GM23338 (cell line): ENCODE results near the gene CCL17. TPM values are rescaled to one million over a fixed set of nuclear protein-coding genes. Genes with fewer than 3 reads are reported as not detected.

ENCODE experiments used
- ATAC-seq: fragments of 200-7000 bp; cut with Tn5 transposase; 3 replicates; pipeline ENCODE4 v1.9.1; 2020
- DNase-seq: peaks from one replicate; pipeline ENCODE4 v3.0.0-alpha.2; 2015; ENCODE audit warnings: low spot score
- H2AFZ ChIP-seq: fragments of 200-600 bp; sonication (generic); 2 replicates; pipeline ENCODE4 v1.8.0; 2016; ENCODE audit warnings: antibody characterized with exemption, mild to moderate bottlenecking, moderate library complexity
- H3F3A ChIP-seq: fragments of 200-600 bp; sonication (generic); replicated peaks from 2 replicates; pipeline ENCODE4 v1.8.0; 2017; ENCODE audit warnings: antibody characterized with exemption, mixed run types, low read depth
- H3K27ac ChIP-seq: fragments of 200-600 bp; sonication (generic); 2 replicates; pipeline ENCODE4 v1.6.1; 2016; ENCODE audit warnings: low read depth
- H3K27me3 ChIP-seq: fragments of 200-600 bp; sonication (generic); 2 replicates; pipeline ENCODE4 v1.8.0; 2016; ENCODE audit warnings: mild to moderate bottlenecking, mixed run types, moderate library complexity; ENCODE audit not compliant: insufficient read depth
- H3K36me3 ChIP-seq: fragments of 200-600 bp; sonication (generic); 2 replicates; pipeline ENCODE4 v1.8.0; 2016; ENCODE audit warnings: mild to moderate bottlenecking; ENCODE audit not compliant: insufficient read depth
- H3K4me1 ChIP-seq: fragments of 200-600 bp; sonication (generic); 2 replicates; pipeline ENCODE4 v1.8.0; 2016; ENCODE audit warnings: mild to moderate bottlenecking, moderate library complexity; ENCODE audit not compliant: insufficient read depth
- H3K4me2 ChIP-seq: fragments of 200-600 bp; sonication (generic); 2 replicates; pipeline ENCODE4 v1.7.1; 2017; ENCODE audit warnings: mixed run types
- H3K4me3 ChIP-seq: fragments of 200-600 bp; sonication (generic); 2 replicates; pipeline ENCODE4 v1.6.1; 2016; ENCODE audit warnings: mixed run types
- H3K79me2 ChIP-seq: fragments of 200-600 bp; sonication (generic); replicated peaks from 2 replicates; pipeline ENCODE4 v1.8.0; 2017; ENCODE audit warnings: mild to moderate bottlenecking; ENCODE audit not compliant: insufficient read depth
- H3K9me2 ChIP-seq: fragments of 200-600 bp; sonication (generic); 2 replicates; pipeline ENCODE4 v1.8.0; 2017; ENCODE audit not compliant: insufficient read depth
- H4K20me1 ChIP-seq: fragments of 200-600 bp; sonication (generic); replicated peaks from 2 replicates; pipeline ENCODE4 v1.8.0; 2017; ENCODE audit warnings: mild to moderate bottlenecking; ENCODE audit not compliant: insufficient read depth
- H3K27ac Mint-ChIP-seq: 2 replicates; pipeline ENCODE4 v1.8.0; 2020; ENCODE audit warnings: inconsistent platforms, mild to moderate bottlenecking, moderate library complexity, mixed read lengths
- H3K27me3 Mint-ChIP-seq: 3 replicates; pipeline ENCODE4 v1.8.0; 2022; ENCODE audit warnings: low read depth, mild to moderate bottlenecking, moderate library complexity, mixed read lengths, inconsistent platforms; ENCODE audit not compliant: insufficient read depth, poor library complexity
- H3K36me3 Mint-ChIP-seq: 3 replicates; pipeline ENCODE4 v1.8.0; 2021; ENCODE audit warnings: low read depth, mild to moderate bottlenecking, inconsistent platforms, moderate library complexity, mixed read lengths
- H3K4me1 Mint-ChIP-seq: 3 replicates; pipeline ENCODE4 v1.8.0; 2020; ENCODE audit warnings: mild to moderate bottlenecking, inconsistent platforms, mixed read lengths
- H3K4me3 Mint-ChIP-seq: 3 replicates; pipeline ENCODE4 v1.8.0; 2021; ENCODE audit warnings: moderate library complexity, mild to moderate bottlenecking, inconsistent platforms, mixed read lengths
- H3K9me3 Mint-ChIP-seq: 3 replicates; pipeline ENCODE4 v1.8.0; 2020; ENCODE audit warnings: moderate library complexity, mild to moderate bottlenecking, inconsistent platforms, mixed read lengths
- CREB1 ChIP-seq: fragments of 250-450 bp; sonication (Bioruptor Pico); IDR thresholded peaks from 2 replicates; pipeline ENCODE4 v1.5.0; 2020; ENCODE audit warnings: low read depth, mild to moderate bottlenecking, moderate library complexity
- EZH2phosphoT487 ChIP-seq: fragments of 200-600 bp; sonication (generic); IDR thresholded peaks from one replicate; pipeline ENCODE4 v1.8.1; 2018; ENCODE audit warnings: antibody characterized with exemption; ENCODE audit not compliant: unreplicated experiment
- JUNB ChIP-seq: IDR thresholded peaks from one replicate; pipeline ENCODE4 v1.6.1; 2016; ENCODE audit warnings: antibody characterized with exemption; ENCODE audit not compliant: unreplicated experiment
- POLR2AphosphoS5 ChIP-seq: IDR thresholded peaks from 2 replicates; pipeline ENCODE4 v1.6.1; 2016; ENCODE audit warnings: antibody characterized with exemption, low read depth
- STAT1 ChIP-seq: IDR thresholded peaks from one replicate; pipeline ENCODE4 v1.6.1; 2016; ENCODE audit warnings: antibody characterized with exemption; ENCODE audit not compliant: unreplicated experiment
- ZNF114 ChIP-seq: fragments of 250-450 bp; sonication (Bioruptor Pico); IDR thresholded peaks from 2 replicates; pipeline ENCODE4 v1.5.0; 2020; ENCODE audit warnings: mild to moderate bottlenecking, moderate library complexity
- ZNF331 ChIP-seq: fragments of 250-450 bp; sonication (Bioruptor Pico); IDR thresholded peaks from 2 replicates; pipeline ENCODE4 v1.5.0; 2020; ENCODE audit warnings: low read depth, mild to moderate bottlenecking, moderate library complexity
- polyA plus RNA-seq: library from polyadenylated mRNA; unstranded; fragments of >200 nt; fragmentation: Nextera tagmentation; extraction: Ambion mirVana; gene quantifications from 2 replicates; pipeline ENCODE4 v1.2.1, GENCODE V29; 2016
- total RNA-seq: library from RNA; depleted of rRNA; stranded (reverse); fragments of >200 nt; shearing (Covaris generic); gene quantifications from 2 replicates; pipeline ENCODE4 v1.2.3, GENCODE V29; 2014
- TF ChIP-seq, protein P1 (sequence below): fragments of 250-450 bp; sonication (Bioruptor Pico); IDR thresholded peaks from 2 replicates; pipeline ENCODE4 v1.5.0; 2020; ENCODE audit warnings: mild to moderate bottlenecking, moderate library complexity
- TF ChIP-seq, protein P2 (sequence below): IDR thresholded peaks from 2 replicates; pipeline ENCODE4 v1.6.1; 2016; ENCODE audit warnings: antibody characterized with exemption
- TF ChIP-seq, protein P3 (sequence below), 2 experiments: fragments of 200-600 bp in 1 of 2; sonication (generic) in 1 of 2; conservative IDR thresholded peaks; 2 replicates each; pipeline versions ENCODE4 v1.5.1 to v1.6.1; 2016 to 2017; ENCODE audit warnings: antibody characterized with exemption in 2 of 2, low read depth in 2 of 2, mild to moderate bottlenecking in 2 of 2, moderate library complexity in 1 of 2

Gene CCL17
- total and polyA plus RNA-seq, 2 experiments from 2014 or later = not detected

DNA sequence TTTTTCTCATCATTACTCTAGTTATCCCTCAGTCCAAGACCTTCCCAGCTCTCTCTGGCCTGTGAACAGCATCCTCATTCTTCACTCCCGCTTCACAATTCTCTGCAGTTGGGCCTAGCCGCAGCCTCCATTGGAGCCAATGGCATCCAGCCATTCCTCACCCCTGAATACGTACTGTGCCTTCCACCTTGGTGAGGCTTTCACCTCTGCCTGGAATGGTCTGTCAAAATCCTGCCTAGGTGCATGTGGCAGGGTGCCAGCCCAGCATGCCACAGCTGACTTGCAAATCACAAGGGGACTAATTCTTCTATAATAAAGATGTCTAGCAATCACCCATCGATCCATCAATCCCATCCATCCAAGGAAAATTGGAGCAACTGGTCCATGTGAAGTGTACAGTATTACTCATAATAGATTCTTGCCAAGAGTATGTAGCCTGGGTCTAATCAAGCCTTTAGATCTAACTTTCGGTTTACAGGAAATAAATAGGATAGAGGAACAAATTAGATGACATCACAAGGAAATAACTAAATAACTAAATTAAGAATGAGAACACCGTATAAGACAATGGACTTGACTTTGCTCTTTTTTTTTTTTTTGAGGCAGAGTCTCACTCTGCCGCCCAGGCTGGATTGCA, 37.3 kb upstream of the CCL17 start (continued):
- no peak for TF ChIP-seq EZH2phosphoT487
- TF ChIP-seq ZNF114 (CRISPR knock-in tag) = no peak
- no peak for TF ChIP-seq JUNB
- TF ChIP-seq STAT1 = no peak
- TF ChIP-seq CREB1 (CRISPR knock-in tag) = no peak
- TF ChIP-seq, protein P1, sequence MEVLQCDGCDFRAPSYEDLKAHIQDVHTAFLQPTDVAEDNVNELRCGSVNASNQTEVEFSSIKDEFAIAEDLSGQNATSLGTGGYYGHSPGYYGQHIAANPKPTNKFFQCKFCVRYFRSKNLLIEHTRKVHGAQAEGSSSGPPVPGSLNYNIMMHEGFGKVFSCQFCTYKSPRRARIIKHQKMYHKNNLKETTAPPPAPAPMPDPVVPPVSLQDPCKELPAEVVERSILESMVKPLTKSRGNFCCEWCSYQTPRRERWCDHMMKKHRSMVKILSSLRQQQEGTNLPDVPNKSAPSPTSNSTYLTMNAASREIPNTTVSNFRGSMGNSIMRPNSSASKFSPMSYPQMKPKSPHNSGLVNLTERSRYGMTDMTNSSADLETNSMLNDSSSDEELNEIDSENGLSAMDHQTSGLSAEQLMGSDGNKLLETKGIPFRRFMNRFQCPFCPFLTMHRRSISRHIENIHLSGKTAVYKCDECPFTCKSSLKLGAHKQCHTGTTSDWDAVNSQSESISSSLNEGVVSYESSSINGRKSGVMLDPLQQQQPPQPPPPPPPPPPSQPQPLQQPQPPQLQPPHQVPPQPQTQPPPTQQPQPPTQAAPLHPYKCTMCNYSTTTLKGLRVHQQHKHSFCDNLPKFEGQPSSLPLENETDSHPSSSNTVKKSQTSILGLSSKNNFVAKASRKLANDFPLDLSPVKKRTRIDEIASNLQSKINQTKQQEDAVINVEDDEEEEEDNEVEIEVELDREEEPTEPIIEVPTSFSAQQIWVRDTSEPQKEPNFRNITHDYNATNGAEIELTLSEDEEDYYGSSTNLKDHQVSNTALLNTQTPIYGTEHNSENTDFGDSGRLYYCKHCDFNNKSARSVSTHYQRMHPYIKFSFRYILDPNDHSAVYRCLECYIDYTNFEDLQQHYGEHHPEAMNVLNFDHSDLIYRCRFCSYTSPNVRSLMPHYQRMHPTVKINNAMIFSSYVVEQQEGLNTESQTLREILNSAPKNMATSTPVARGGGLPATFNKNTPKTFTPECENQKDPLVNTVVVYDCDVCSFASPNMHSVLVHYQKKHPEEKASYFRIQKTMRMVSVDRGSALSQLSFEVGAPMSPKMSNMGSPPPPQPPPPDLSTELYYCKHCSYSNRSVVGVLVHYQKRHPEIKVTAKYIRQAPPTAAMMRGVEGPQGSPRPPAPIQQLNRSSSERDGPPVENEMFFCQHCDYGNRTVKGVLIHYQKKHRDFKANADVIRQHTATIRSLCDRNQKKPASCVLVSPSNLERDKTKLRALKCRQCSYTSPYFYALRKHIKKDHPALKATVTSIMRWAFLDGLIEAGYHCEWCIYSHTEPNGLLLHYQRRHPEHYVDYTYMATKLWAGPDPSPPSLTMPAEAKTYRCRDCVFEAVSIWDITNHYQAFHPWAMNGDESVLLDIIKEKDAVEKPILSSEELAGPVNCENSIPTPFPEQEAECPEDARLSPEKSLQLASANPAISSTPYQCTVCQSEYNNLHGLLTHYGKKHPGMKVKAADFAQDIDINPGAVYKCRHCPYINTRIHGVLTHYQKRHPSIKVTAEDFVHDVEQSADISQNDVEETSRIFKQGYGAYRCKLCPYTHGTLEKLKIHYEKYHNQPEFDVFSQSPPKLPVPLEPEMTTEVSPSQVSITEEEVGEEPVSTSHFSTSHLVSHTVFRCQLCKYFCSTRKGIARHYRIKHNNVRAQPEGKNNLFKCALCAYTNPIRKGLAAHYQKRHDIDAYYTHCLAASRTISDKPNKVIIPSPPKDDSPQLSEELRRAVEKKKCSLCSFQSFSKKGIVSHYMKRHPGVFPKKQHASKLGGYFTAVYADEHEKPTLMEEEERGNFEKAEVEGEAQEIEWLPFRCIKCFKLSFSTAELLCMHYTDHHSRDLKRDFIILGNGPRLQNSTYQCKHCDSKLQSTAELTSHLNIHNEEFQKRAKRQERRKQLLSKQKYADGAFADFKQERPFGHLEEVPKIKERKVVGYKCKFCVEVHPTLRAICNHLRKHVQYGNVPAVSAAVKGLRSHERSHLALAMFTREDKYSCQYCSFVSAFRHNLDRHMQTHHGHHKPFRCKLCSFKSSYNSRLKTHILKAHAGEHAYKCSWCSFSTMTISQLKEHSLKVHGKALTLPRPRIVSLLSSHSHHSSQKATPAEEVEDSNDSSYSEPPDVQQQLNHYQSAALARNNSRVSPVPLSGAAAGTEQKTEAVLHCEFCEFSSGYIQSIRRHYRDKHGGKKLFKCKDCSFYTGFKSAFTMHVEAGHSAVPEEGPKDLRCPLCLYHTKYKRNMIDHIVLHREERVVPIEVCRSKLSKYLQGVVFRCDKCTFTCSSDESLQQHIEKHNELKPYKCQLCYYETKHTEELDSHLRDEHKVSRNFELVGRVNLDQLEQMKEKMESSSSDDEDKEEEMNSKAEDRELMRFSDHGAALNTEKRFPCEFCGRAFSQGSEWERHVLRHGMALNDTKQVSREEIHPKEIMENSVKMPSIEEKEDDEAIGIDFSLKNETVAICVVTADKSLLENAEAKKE (CRISPR knock-in tag) = no peak
- TF ChIP-seq POLR2AphosphoS5 = no peak
- TF ChIP-seq ZNF331 (CRISPR knock-in tag) = no peak

DNA sequence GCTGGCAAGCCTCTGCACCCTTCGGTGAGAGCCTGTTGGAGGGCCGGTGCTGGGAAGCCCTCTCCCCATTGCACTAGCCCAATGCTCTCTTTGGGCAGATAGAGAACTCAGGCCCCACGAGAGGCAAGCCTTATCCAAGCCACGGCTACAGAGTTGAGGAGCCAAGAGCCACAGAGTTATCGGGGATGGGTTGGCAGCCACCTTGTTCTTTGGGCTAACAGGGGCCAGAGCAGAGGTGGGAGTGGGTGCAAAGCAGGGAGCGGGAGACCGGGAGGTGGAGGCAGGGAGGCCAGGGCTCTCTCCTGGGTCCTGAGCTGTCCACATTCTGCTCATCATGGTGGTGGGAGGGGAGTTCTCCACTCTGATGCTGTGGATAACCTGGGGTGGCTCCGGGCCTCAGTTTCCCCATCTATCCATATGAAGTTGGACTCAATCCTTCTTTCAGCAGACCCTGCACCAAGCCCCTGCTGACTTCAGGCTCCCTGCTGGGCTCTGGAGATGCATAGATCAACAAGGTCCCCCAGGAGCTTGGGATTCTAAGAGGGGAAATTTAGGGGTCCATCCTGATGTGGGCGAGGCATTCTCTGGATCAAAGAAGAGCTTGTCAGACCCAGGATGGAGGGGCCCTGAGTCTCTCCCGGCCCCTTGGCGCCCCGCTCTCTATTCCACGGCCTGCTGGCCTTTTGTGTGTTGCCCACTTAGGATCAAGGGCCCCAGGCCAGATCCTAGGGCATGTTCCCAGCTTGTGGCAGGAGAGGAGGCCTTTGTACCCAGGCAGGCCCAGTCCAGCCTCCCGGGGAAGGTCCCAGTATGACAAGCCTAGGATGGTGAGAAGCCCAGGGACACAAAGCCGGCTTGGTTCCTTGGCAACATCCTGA, 32.8 kb upstream of the CCL17 start:
- ATAC-seq (no peak), DNase-seq (no peak)
- Histone ChIP-seq H3K9me2 (peaks cover 3% of the 10 kb centered on the region; the same call in 1 of the 2 replicates), H3K4me3 (peak overlapping the region; percentile 46; the same call in 1 of the 2 replicates), H2AFZ (peak overlapping the region; percentile 99), H3K79me2 (no peaks in the 10 kb centered on the region), H3K27me3 (no peaks in the 10 kb centered on the region), H3K36me3 (no peaks in the 10 kb centered on the region), H3K4me1 (peaks cover 18% of the 10 kb centered on the region), H4K20me1 (no peaks in the 10 kb centered on the region), H3K27ac (no peak overlapping the region), H3K4me2 (peak overlapping the region; percentile 75), H3F3A (no peaks in the 10 kb centered on the region)
- Mint-ChIP-seq H3K27me3 (peaks cover 10% of the 10 kb centered on the region), H3K9me3 (no peaks in the 10 kb centered on the region; the same call in 2 of the 3 replicates), H3K27ac (no peak overlapping the region), H3K36me3 (no peaks in the 10 kb centered on the region), H3K4me1 (peaks cover 23% of the 10 kb centered on the region), H3K4me3 (no peak overlapping the region)
- TF ChIP-seq ZNF114 (CRISPR knock-in tag) (no peak), JUNB (no peak)
- TF ChIP-seq, protein P2, sequence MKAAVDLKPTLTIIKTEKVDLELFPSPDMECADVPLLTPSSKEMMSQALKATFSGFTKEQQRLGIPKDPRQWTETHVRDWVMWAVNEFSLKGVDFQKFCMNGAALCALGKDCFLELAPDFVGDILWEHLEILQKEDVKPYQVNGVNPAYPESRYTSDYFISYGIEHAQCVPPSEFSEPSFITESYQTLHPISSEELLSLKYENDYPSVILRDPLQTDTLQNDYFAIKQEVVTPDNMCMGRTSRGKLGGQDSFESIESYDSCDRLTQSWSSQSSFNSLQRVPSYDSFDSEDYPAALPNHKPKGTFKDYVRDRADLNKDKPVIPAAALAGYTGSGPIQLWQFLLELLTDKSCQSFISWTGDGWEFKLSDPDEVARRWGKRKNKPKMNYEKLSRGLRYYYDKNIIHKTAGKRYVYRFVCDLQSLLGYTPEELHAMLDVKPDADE = no peak
- TF ChIP-seq, protein P3, sequence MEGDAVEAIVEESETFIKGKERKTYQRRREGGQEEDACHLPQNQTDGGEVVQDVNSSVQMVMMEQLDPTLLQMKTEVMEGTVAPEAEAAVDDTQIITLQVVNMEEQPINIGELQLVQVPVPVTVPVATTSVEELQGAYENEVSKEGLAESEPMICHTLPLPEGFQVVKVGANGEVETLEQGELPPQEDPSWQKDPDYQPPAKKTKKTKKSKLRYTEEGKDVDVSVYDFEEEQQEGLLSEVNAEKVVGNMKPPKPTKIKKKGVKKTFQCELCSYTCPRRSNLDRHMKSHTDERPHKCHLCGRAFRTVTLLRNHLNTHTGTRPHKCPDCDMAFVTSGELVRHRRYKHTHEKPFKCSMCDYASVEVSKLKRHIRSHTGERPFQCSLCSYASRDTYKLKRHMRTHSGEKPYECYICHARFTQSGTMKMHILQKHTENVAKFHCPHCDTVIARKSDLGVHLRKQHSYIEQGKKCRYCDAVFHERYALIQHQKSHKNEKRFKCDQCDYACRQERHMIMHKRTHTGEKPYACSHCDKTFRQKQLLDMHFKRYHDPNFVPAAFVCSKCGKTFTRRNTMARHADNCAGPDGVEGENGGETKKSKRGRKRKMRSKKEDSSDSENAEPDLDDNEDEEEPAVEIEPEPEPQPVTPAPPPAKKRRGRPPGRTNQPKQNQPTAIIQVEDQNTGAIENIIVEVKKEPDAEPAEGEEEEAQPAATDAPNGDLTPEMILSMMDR (conservative IDR thresholded peaks at IDR 0.05; ENCODE audit: low read depth in 2 of 2) = no peak
